ENCODE results near the gene MYH14. TPM values are rescaled to one million over a fixed set of nuclear protein-coding genes. Genes with fewer than 3 reads are reported as not detected.

The MYH14 gene
- total RNA-seq, 1 donor from 2014 or later: not detected

DNA sequence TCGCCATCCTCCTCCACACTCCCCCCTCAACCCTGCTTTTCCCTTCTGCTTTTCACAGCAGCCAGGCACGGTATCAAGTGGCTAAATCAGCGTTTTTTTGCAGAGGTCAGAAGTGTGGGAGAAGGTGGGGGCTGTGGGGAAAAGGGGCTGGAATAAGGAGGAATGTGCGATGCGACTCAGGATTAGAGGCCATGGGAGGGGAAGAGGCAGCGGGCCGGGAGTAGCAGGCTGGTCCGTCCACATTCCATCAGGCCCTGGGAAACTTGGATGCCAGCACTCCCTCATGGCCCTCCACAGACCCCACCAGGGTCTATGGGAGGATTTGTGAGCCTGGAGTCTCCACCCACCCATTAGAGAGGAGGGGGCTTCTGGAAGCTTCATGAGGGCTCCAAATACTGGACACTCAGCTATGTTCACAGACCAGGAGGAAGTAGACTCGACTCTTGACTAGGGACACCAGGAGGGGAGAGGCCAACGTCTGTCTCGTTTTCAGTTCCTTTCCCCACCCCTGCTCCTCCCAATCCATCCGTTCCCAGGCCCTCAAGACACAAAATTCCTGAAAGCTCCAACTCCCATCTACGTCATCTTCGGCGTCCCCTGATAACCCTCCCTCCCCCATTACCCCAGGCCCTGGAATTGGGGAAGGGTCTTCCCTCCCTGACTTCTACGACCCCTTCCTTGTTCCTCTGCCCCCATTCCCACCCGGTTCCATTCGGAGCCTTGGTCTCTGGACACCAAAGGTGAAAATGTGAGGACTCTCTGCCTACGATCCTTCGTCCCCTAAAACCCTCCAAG lies 129.0 kb downstream of the MYH14 start:
- Histone ChIP-seq H3K9me3 (ENCODE audit: insufficient read depth, low read depth, low read length) (peaks cover 5% of the 10 kb centered on the region), H3K4me2 (ENCODE audit: low read length) (peak overlapping the region; percentile 81), H3K27me3 (ENCODE audit: insufficient read depth, low read length) (peaks cover 20% of the 10 kb centered on the region), H3K4me1 (ENCODE audit: insufficient read depth, low read length) (peaks cover 8% of the 10 kb centered on the region), H3K27ac (ENCODE audit: low read depth, low read length) (no peak overlapping the region), H3K79me2 (ENCODE audit: insufficient read depth, low read length) (no peaks in the 10 kb centered on the region), H3K36me3 (ENCODE audit: insufficient read depth, low read length) (no peaks in the 10 kb centered on the region), H3K4me3 (ENCODE audit: insufficient read depth, low read depth, low read length) (no peak overlapping the region), H2AFZ (ENCODE audit: low read depth, low read length) (no peak overlapping the region), H3K9ac (ENCODE audit: low read length) (no peak overlapping the region), H4K20me1 (ENCODE audit: insufficient read depth, low read length) (no peaks in the 10 kb centered on the region)
- H3K36me3 Mint-ChIP-seq (ENCODE audit: low read depth, unreplicated experiment): peaks cover 2% of the 10 kb centered on the region
- no peaks in the 10 kb centered on the region for H3K4me1 Mint-ChIP-seq (ENCODE audit: low read depth, unreplicated experiment)
- DNase-seq (ENCODE audit: low read depth) (no peak), FAIRE-seq (no peak)
- H3K27ac Mint-ChIP-seq (ENCODE audit: unreplicated experiment): no peak overlapping the region
- no peaks in the 10 kb centered on the region for H3K27me3 Mint-ChIP-seq (ENCODE audit: low read depth, unreplicated experiment)
- no peak overlapping the region for H3K4me3 Mint-ChIP-seq (ENCODE audit: unreplicated experiment)
- peak; percentile 4 for TF ChIP-seq EZH2 (IDR thresholded peaks at IDR 0.05; ENCODE audit: insufficient read depth, low read length)
- TF ChIP-seq, protein P1, sequence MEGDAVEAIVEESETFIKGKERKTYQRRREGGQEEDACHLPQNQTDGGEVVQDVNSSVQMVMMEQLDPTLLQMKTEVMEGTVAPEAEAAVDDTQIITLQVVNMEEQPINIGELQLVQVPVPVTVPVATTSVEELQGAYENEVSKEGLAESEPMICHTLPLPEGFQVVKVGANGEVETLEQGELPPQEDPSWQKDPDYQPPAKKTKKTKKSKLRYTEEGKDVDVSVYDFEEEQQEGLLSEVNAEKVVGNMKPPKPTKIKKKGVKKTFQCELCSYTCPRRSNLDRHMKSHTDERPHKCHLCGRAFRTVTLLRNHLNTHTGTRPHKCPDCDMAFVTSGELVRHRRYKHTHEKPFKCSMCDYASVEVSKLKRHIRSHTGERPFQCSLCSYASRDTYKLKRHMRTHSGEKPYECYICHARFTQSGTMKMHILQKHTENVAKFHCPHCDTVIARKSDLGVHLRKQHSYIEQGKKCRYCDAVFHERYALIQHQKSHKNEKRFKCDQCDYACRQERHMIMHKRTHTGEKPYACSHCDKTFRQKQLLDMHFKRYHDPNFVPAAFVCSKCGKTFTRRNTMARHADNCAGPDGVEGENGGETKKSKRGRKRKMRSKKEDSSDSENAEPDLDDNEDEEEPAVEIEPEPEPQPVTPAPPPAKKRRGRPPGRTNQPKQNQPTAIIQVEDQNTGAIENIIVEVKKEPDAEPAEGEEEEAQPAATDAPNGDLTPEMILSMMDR (IDR thresholded peaks at IDR 0.05; ENCODE audit: insufficient read depth, low read depth, low read length): no peak
- peaks cover 22% of the 10 kb centered on the region for H3K9me3 Mint-ChIP-seq (ENCODE audit: unreplicated experiment)

DNA sequence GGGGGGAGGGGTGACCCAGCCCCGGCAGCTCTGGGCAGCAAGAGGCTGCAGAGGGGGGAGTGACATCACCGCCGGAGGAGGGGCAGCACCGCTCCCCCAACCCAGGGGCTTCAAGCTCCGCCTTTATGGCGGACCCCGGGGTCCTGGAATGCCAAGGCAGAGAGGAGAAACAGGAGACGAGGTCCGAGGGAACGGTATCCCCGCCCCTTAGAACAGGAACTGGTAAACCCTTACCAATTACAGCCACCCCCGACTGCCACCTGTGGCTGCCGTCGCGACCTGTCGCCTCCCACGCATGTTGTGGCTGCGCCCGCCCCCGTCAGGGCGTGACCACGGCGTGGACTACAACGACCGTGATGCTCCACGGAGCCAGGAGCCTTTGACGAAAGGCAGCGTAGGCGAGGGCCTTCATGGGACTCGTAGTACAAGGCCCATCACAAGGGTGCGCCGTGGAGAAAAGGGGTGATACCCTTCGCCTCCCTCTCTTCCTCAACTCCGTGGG lies 129.9 kb downstream of the MYH14 start:
- H3K9me3 ChIP-seq (ENCODE audit: insufficient read depth, low read depth, low read length): peaks cover 5% of the 10 kb centered on the region
- peak overlapping the region; percentile 97 for H2AFZ ChIP-seq (ENCODE audit: low read depth, low read length)
- H3K27ac ChIP-seq (ENCODE audit: low read depth, low read length): no peak overlapping the region
- Mint-ChIP-seq H3K36me3 (ENCODE audit: low read depth, unreplicated experiment) (peaks cover 2% of the 10 kb centered on the region), H3K4me1 (ENCODE audit: low read depth, unreplicated experiment) (no peaks in the 10 kb centered on the region), H3K9me3 (ENCODE audit: unreplicated experiment) (peaks cover 20% of the 10 kb centered on the region), H3K27ac (ENCODE audit: unreplicated experiment) (no peak overlapping the region), H3K4me3 (ENCODE audit: unreplicated experiment) (no peak overlapping the region), H3K27me3 (ENCODE audit: low read depth, unreplicated experiment) (no peaks in the 10 kb centered on the region)
- H3K36me3 ChIP-seq (ENCODE audit: insufficient read depth, low read length): no peaks in the 10 kb centered on the region
- FAIRE-seq: no peak
- peaks cover 15% of the 10 kb centered on the region for H3K27me3 ChIP-seq (ENCODE audit: insufficient read depth, low read length)
- peaks cover 8% of the 10 kb centered on the region for H3K4me1 ChIP-seq (ENCODE audit: insufficient read depth, low read length)
- DNase-seq (ENCODE audit: low read depth): peak; percentile 57
- H4K20me1 ChIP-seq (ENCODE audit: insufficient read depth, low read length): no peaks in the 10 kb centered on the region
- H3K9ac ChIP-seq (ENCODE audit: low read length): peak overlapping the region; percentile 47
- H3K4me3 ChIP-seq (ENCODE audit: insufficient read depth, low read depth, low read length): peak overlapping the region; percentile 59
- peak overlapping the region; percentile 81 for H3K4me2 ChIP-seq (ENCODE audit: low read length)
- no peak for TF ChIP-seq EZH2 (IDR thresholded peaks at IDR 0.05; ENCODE audit: insufficient read depth, low read length)
- TF ChIP-seq, protein P1 (IDR thresholded peaks at IDR 0.05; ENCODE audit: insufficient read depth, low read depth, low read length): no peak
- no peaks in the 10 kb centered on the region for H3K79me2 ChIP-seq (ENCODE audit: insufficient read depth, low read length)
